B cell (primary cell): ENCODE measurements around the gene IFIT2. TPM values are rescaled to one million over a fixed set of nuclear protein-coding genes. Genes with fewer than 3 reads are reported as not detected.
A peak's percentile ranks its signal among the peaks of the same experiment; 100 is the strongest.

Experiments used
- ATAC-seq: fragments of 200-7000 bp; cut with Tn5 transposase; one replicate; pipeline ENCODE4 v1.10.0; 2021; ENCODE audit warnings: low read depth, mild to moderate bottlenecking, moderate number of reproducible peaks, moderate library complexity
- CTCF ChIA-PET: fragments of 350-600 bp; sonication (Branson Sonifier 250); formaldehyde crosslinking; loops from one replicate; lab custom pipeline; 2021; ENCODE audit warnings: antibody characterized with exemption, inconsistent platforms; lab: Charles Lee
- POLR2A ChIA-PET: fragments of 350-600 bp; sonication (Branson Sonifier 250); formaldehyde crosslinking; loops from one replicate; lab custom pipeline; 2021; ENCODE audit warnings: antibody characterized with exemption; lab: Charles Lee
- DNase-seq: peaks from one replicate; pipeline ENCODE4 v3.0.0; 2013
- H2AFZ ChIP-seq: 2 replicates; pipeline ENCODE4 v1.6.1; 2012; ENCODE audit warnings: mild to moderate bottlenecking, low read depth, low read length; ENCODE audit not compliant: insufficient read depth, poor library complexity, severe bottlenecking
- H3K27ac ChIP-seq, 2 donors: 1 replicate in 1 of 2; 2 replicates in 1 of 2; pipeline ENCODE4 v1.5.1; 2012 to 2013; ENCODE audit warnings: low read length in 2 of 2, mild to moderate bottlenecking in 2 of 2, moderate library complexity in 1 of 2
- H3K27me3 ChIP-seq, 4 experiments: fragments of 200-600 bp in 1 of 4; sonication (generic) in 1 of 4; replicated peaks in 1 of 4; 1 replicate in 2 of 4; 2 replicates in 2 of 4; pipeline versions ENCODE4 v1.6.1 to v1.7.0; 2013 to 2016; ENCODE audit warnings: low read length in 3 of 4, mild to moderate bottlenecking in 2 of 4, mixed read lengths in 1 of 4, moderate library complexity in 1 of 4; ENCODE audit not compliant: insufficient read depth in 4 of 4, control insufficient read depth in 3 of 4; ENCODE audit errors: control extremely low read depth in 1 of 4
- H3K36me3 ChIP-seq, 2 experiments: replicated peaks in 1 of 2; 1 replicate in 1 of 2; 2 replicates in 1 of 2; pipeline versions ENCODE4 v1.6.1 to v1.7.1; 2013; ENCODE audit warnings: low read length in 1 of 2; ENCODE audit not compliant: insufficient read depth in 2 of 2, control insufficient read depth in 1 of 2; ENCODE audit errors: control extremely low read depth in 1 of 2, extremely low read depth in 1 of 2
- H3K4me1 ChIP-seq, 2 donors: fragments of 200-600 bp in 1 of 2; sonication (generic) in 1 of 2; 1 replicate in 1 of 2; 2 replicates in 1 of 2; pipeline versions ENCODE4 v1.5.1 to v1.6.1; 2013 to 2017; ENCODE audit warnings: low read length in 2 of 2; ENCODE audit not compliant: control insufficient read depth in 2 of 2, insufficient read depth in 2 of 2
- H3K4me2 ChIP-seq: replicated peaks from 2 replicates; pipeline ENCODE3; 2012; ENCODE audit warnings: mild to moderate bottlenecking, low read depth, low read length; ENCODE audit not compliant: poor library complexity, severe bottlenecking
- H3K4me3 ChIP-seq, 5 experiments: fragments of 200-600 bp in 1 of 5; sonication (generic) in 1 of 5; 1 replicate in 3 of 5; 2 replicates in 2 of 5; pipeline versions ENCODE4 v1.5.1 to v1.7.0; 2011 to 2016; ENCODE audit warnings: low read length in 4 of 5, mild to moderate bottlenecking in 4 of 5, low read depth in 2 of 5, control low read depth in 1 of 5, moderate library complexity in 1 of 5; ENCODE audit not compliant: insufficient read depth in 1 of 5; ENCODE audit errors: control extremely low read depth in 1 of 5, extremely low read depth in 1 of 5
- H3K79me2 ChIP-seq: fragments of 200-600 bp; sonication (generic); one replicate; pipeline ENCODE4 v1.6.0; 2016; ENCODE audit warnings: low read length; ENCODE audit not compliant: control insufficient read depth, insufficient read depth
- H3K9ac ChIP-seq: fragments of 200-600 bp; sonication (generic); 2 replicates; pipeline ENCODE4 v1.6.1; 2017; ENCODE audit warnings: mild to moderate bottlenecking, low read length, moderate library complexity
- H3K9me3 ChIP-seq, 3 donors: one replicate each; pipeline versions ENCODE4 v1.6.1 to v1.7.1; 2013; ENCODE audit warnings: low read length in 2 of 3; ENCODE audit not compliant: control insufficient read depth in 2 of 3, insufficient read depth in 1 of 3; ENCODE audit errors: control extremely low read depth in 1 of 3
- H4K20me1 ChIP-seq: 2 replicates; pipeline ENCODE4 v1.6.0; 2012; ENCODE audit warnings: mild to moderate bottlenecking, low read length; ENCODE audit not compliant: insufficient read depth, control insufficient read depth, poor library complexity, severe bottlenecking
- H3K27ac Mint-ChIP-seq: one replicate; pipeline ENCODE4 v1.8.0; 2021; ENCODE audit warnings: mixed read lengths
- H3K27me3 Mint-ChIP-seq: one replicate; pipeline ENCODE4 v1.8.0; 2021; ENCODE audit warnings: mixed read lengths
- H3K4me1 Mint-ChIP-seq: one replicate; pipeline ENCODE4 v1.8.0; 2021; ENCODE audit warnings: mixed read lengths
- H3K4me3 Mint-ChIP-seq: one replicate; pipeline ENCODE4 v1.8.0; 2021; ENCODE audit warnings: mixed read lengths
- H3K9me3 Mint-ChIP-seq: one replicate; pipeline ENCODE4 v1.8.0; 2022; ENCODE audit warnings: mixed read lengths; ENCODE audit not compliant: insufficient read depth
- CTCF ChIP-seq: fragments of 200-600 bp; IDR thresholded peaks from one replicate; pipeline ENCODE4 v1.8.0; 2022; ENCODE audit warnings: antibody characterized with exemption, mild to moderate bottlenecking
- EZH2 ChIP-seq: IDR thresholded peaks from 2 replicates; pipeline ENCODE4 v1.6.1; 2012; ENCODE audit warnings: borderline replicate concordance, low read depth, mild to moderate bottlenecking, moderate library complexity, low read length; ENCODE audit not compliant: insufficient read depth, poor library complexity, severe bottlenecking
- WGBS: methylation state at CpG from one replicate; pipeline ENCODE4 v1.1.5; 2013; ENCODE audit warnings: missing lambda C conversion rate; ENCODE audit not compliant: insufficient coverage; 5-methylcytosine and 5-hydroxymethylcytosine counted together
- intact Hi-C: fragments of 100-400 bp; cut with micrococcal nuclease; formaldehyde crosslinking; loops from one replicate; pipeline ENCODE4 v1.10.0; 2022
- polyA plus RNA-seq: library from polyadenylated mRNA; depleted of rRNA; stranded (reverse); fragments of >200 nt; gene quantifications from 2 replicates; pipeline ENCODE4 v1.2.3, GENCODE V29; 2012
- total RNA-seq, 2 donors: library from RNA; stranded (reverse); fragments of 120-200 nt in 1 of 2; gene quantifications; 1 replicate in 1 of 2; 2 replicates in 1 of 2; pipeline versions ENCODE4 v1.2.3 to v1.2.4, GENCODE V29; 2013 to 2022

IFIT2 gene
- total and polyA plus RNA-seq, 2 donors (not counting 1 experiment from before 2014, with no cell fraction given) = 3.6 to 12.4 TPM

DNA sequence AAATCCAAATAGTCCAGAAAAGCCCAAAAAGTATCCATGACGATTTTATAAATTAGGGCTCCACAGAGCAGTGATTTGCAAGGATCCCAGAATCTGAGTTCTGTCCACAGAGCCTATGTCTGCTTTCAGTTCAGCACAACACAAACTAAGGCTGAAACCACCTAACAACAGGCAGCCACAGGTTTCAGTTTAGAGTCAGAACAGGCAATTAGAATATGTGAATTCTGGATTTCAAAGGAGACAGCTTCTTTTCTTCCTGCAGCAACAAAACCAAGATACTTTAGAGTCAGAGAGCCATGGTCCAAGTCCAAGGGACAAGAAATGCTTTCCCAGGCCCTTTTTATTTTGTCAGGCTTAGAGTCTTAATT lies 49.5 kb downstream of the IFIT2 start:
- ChIA-PET CTCF (no interaction called here), POLR2A (no interaction called here)
- Mint-ChIP-seq H3K9me3 (peaks cover 4% of the 10 kb centered on the region), H3K27me3 (no peaks in the 10 kb centered on the region), H3K27ac (no peak overlapping the region), H3K4me1 (peaks cover 46% of the 10 kb centered on the region), H3K4me3 (peak overlapping the region; percentile 26)
- TF ChIP-seq EZH2 (no peak), CTCF (no peak)
- DNase-seq (no peak), ATAC-seq (no peak)
- no peaks in the 10 kb centered on the region for H4K20me1 ChIP-seq
- WGBS = 86% methylated on average over 1 of the region's 1 CpG
- peak overlapping the region in 1 of 2 donors; percentile 18 for H3K27ac ChIP-seq
- no peaks in the 10 kb centered on the region for H3K79me2 ChIP-seq
- H2AFZ ChIP-seq = peak overlapping the region; percentile 41
- no peaks in the 10 kb centered on the region for H3K9me3 ChIP-seq
- H3K4me2 ChIP-seq = peak overlapping the region; percentile 38
- H3K9ac ChIP-seq = peak overlapping the region; percentile 9
- H3K36me3 ChIP-seq = no peaks in the 10 kb centered on the region
- no peak overlapping the region for H3K4me3 ChIP-seq
- peaks cover 30 to 37% of the 10 kb centered on the region in 2 donors for H3K4me1 ChIP-seq
- intact Hi-C loops = no loop called here
- no peaks in the 10 kb centered on the region for H3K27me3 ChIP-seq

GRCh38 chr10:89351780-89352597 lies 50.1 kb downstream of the IFIT2 start:
- no peaks in the 10 kb centered on the region for H3K79me2 ChIP-seq
- DNase-seq (no peak), ATAC-seq (no peak)
- TF ChIP-seq CTCF (no peak), EZH2 (no peak)
- peaks cover 45% of the 10 kb centered on the region for H3K4me1 Mint-ChIP-seq
- no peak overlapping the region for H2AFZ ChIP-seq
- no peak overlapping the region for H3K9ac ChIP-seq
- no peaks in the 10 kb centered on the region for H3K36me3 ChIP-seq
- no peaks in the 10 kb centered on the region for H3K27me3 ChIP-seq
- intact Hi-C loops = no loop called here
- H3K9me3 ChIP-seq = no peaks in the 10 kb centered on the region
- no peak overlapping the region for H3K4me3 Mint-ChIP-seq
- H3K4me1 ChIP-seq = peaks cover 30 to 36% of the 10 kb centered on the region in 2 donors
- H3K27ac ChIP-seq = no peak overlapping the region
- H3K27me3 Mint-ChIP-seq = no peaks in the 10 kb centered on the region
- ChIA-PET CTCF (no interaction called here), POLR2A (no interaction called here)
- H4K20me1 ChIP-seq = no peaks in the 10 kb centered on the region
- no peak overlapping the region for H3K4me3 ChIP-seq
- no peak overlapping the region for H3K4me2 ChIP-seq
- WGBS = 89% methylated on average over 12 of the region's 12 CpGs
- H3K9me3 Mint-ChIP-seq = peaks cover 4% of the 10 kb centered on the region
- no peak overlapping the region for H3K27ac Mint-ChIP-seq
